Activated CD8-positive, alpha-beta memory T cell treated with anti-CD3 and anti-CD28 coated beads for 36 hours (primary cell): ENCODE data around the gene SELENOW. TPM values are rescaled to one million over a fixed set of nuclear protein-coding genes. Genes with fewer than 3 reads are reported as not detected.

Experiments
- total RNA-seq, 2 experiments: library from RNA; stranded (reverse); gene quantifications; one replicate each; pipeline ENCODE4 v1.2.3, GENCODE V29; 2021

Gene SELENOW
- total RNA-seq, 2 experiments from 2014 or later: 98.8 to 101 TPM

Other genes starting within 250 kb of the SELENOW start
- gene ZNF541, start 205.6 kb upstream of the SELENOW start, total RNA-seq: not detected
- 10 to 100 TPM in 1 of 2 experiments, 1 to 10 TPM in 1; 9.3 to 10.9 TPM for gene BICRA, start 169.6 kb upstream of the SELENOW start, total RNA-seq
- under 1 TPM; 0.10 to 0.17 TPM for gene EHD2, start 65.3 kb upstream of the SELENOW start, total RNA-seq
- 100 to 1,000 TPM; 201 to 204 TPM for gene NOP53, start 33.2 kb upstream of the SELENOW start, total RNA-seq
- not detected for gene TPRX1, start 25.8 kb downstream of the SELENOW start, total RNA-seq
- gene CRX, start 43.2 kb downstream of the SELENOW start, total RNA-seq: not detected
- gene TPRX2, start 80.5 kb downstream of the SELENOW start, total RNA-seq: not detected
- not detected for gene SULT2A1, start 107.6 kb downstream of the SELENOW start, total RNA-seq
- gene BSPH1, start 213.5 kb downstream of the SELENOW start, total RNA-seq: not detected
- not detected for gene ELSPBP1, start 215.9 kb downstream of the SELENOW start, total RNA-seq